Loucy (cell line): ENCODE results near the gene RPP40.

Source experiments
- H2AFZ ChIP-seq: fragments of 200-600 bp; sonication (generic); 2 replicates; pipeline ENCODE4 v1.6.0; 2016; ENCODE audit warnings: antibody characterized with exemption, mild to moderate bottlenecking, low read length, moderate library complexity
- H3F3A ChIP-seq: fragments of 200-600 bp; 2 replicates; pipeline ENCODE4 v1.6.0; 2016; ENCODE audit warnings: antibody characterized with exemption, low read depth, mild to moderate bottlenecking
- H3K27me3 ChIP-seq: fragments of 200-600 bp; sonication (generic); 2 replicates; pipeline ENCODE4 v1.6.1; 2014; ENCODE audit warnings: low read length, mild to moderate bottlenecking; ENCODE audit not compliant: insufficient read depth, poor library complexity, severe bottlenecking
- H3K36me3 ChIP-seq: fragments of 200-600 bp; sonication (generic); 2 replicates; pipeline ENCODE4 v1.6.1; 2016; ENCODE audit warnings: low read length; ENCODE audit not compliant: insufficient read depth
- H3K4me1 ChIP-seq: fragments of 200-600 bp; sonication (generic); 2 replicates; pipeline ENCODE4 v1.5.1; 2014; ENCODE audit warnings: low read length, mild to moderate bottlenecking; ENCODE audit not compliant: insufficient read depth, poor library complexity, severe bottlenecking
- H3K4me2 ChIP-seq: fragments of 200-600 bp; sonication (generic); 2 replicates; pipeline ENCODE4 v1.6.0; 2014; ENCODE audit warnings: antibody characterized with exemption, low read length, low read depth, mild to moderate bottlenecking; ENCODE audit not compliant: poor library complexity, severe bottlenecking
- H3K4me3 ChIP-seq: fragments of 200-600 bp; sonication (generic); 2 replicates; pipeline ENCODE4 v1.5.1; 2014; ENCODE audit warnings: low read length, mild to moderate bottlenecking, mixed read lengths; ENCODE audit not compliant: poor library complexity, severe bottlenecking
- H3K79me2 ChIP-seq: fragments of 200-600 bp; sonication (generic); 2 replicates; pipeline ENCODE4 v1.6.1; 2014; ENCODE audit warnings: low read length; ENCODE audit not compliant: insufficient read depth
- H3K9ac ChIP-seq: fragments of 200-600 bp; sonication (generic); 2 replicates; pipeline ENCODE4 v1.6.0; 2014; ENCODE audit warnings: mild to moderate bottlenecking, low read depth, low read length, moderate library complexity; ENCODE audit not compliant: poor library complexity, severe bottlenecking
- H3K9me2 ChIP-seq: fragments of 200-600 bp; sonication (generic); replicated peaks from 2 replicates; pipeline ENCODE4 v1.6.1; 2016; ENCODE audit warnings: low read depth, low read length, mixed read lengths
- H3K9me3 ChIP-seq: fragments of 200-600 bp; sonication (generic); 2 replicates; pipeline ENCODE4 v1.6.1; 2014; ENCODE audit warnings: mild to moderate bottlenecking, antibody characterized with exemption, low read length, low read depth; ENCODE audit not compliant: insufficient read depth
- H4K20me1 ChIP-seq: fragments of 200-600 bp; sonication (generic); 2 replicates; pipeline ENCODE4 v1.6.0; 2014; ENCODE audit warnings: antibody characterized with exemption, low read length, mild to moderate bottlenecking; ENCODE audit not compliant: insufficient read depth, poor library complexity, severe bottlenecking
- CTCF ChIP-seq: fragments of 200-600 bp; sonication (generic); conservative IDR thresholded peaks from 2 replicates; pipeline ENCODE4 v1.5.1; 2014; ENCODE audit warnings: mild to moderate bottlenecking, antibody characterized with exemption, low read length
- EZH2phosphoT487 ChIP-seq: fragments of 200-600 bp; IDR thresholded peaks from 2 replicates; pipeline ENCODE4 v1.6.1; 2018; ENCODE audit warnings: antibody characterized with exemption, mild to moderate bottlenecking, moderate library complexity, borderline replicate concordance

Gene RPP40

DNA sequence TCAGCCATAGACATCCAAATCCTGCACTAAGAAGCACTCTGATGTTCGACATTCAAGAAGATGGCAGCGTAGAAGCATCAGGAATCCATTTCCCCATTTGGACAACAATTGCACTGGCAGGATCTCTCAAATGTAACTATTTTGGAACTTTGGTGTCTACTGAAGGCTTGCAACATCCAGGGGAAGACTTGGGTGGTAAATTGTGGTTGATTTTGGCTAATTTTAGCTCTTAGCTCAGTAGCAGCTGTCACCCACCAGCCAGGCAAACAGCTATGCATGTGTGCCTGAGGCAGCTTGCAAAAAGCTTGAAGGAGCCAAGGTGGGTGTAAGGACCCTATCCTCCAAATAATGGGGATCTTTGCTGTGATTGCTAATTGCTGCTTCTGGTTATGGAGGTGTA, 46.2 kb upstream of the RPP40 start:
- TF ChIP-seq CTCF, result no peak
- no peaks in the 10 kb centered on the region for H3K36me3 ChIP-seq

GRCh38 chr6:5046430-5046829, 42.6 kb upstream of the RPP40 start:
- Histone ChIP-seq H4K20me1 (no peaks in the 10 kb centered on the region), H3K27me3 (no peaks in the 10 kb centered on the region), H2AFZ (no peak overlapping the region), H3K4me2 (no peak overlapping the region), H3F3A (no peaks in the 10 kb centered on the region), H3K4me1 (no peaks in the 10 kb centered on the region), H3K9me2 (no peaks in the 10 kb centered on the region), H3K36me3 (no peaks in the 10 kb centered on the region), H3K4me3 (no peak overlapping the region), H3K9me3 (peaks cover 14% of the 10 kb centered on the region; the same call in 1 of the 2 replicates), H3K9ac (no peak overlapping the region), H3K79me2 (no peaks in the 10 kb centered on the region)
- no peak for TF ChIP-seq EZH2phosphoT487
- TF ChIP-seq CTCF, result no peak

More for the DNA sequence above, 46.2 kb upstream of the RPP40 start:
- Histone ChIP-seq H3K79me2 (no peaks in the 10 kb centered on the region), H3K9me3 (peaks cover 14% of the 10 kb centered on the region; the same call in 1 of the 2 replicates), H2AFZ (no peak overlapping the region), H3K27me3 (no peaks in the 10 kb centered on the region), H3K4me1 (peaks cover 10% of the 10 kb centered on the region), H3K9ac (no peak overlapping the region), H3K4me3 (no peak overlapping the region), H3F3A (no peaks in the 10 kb centered on the region), H4K20me1 (no peaks in the 10 kb centered on the region), H3K4me2 (no peak overlapping the region), H3K9me2 (no peaks in the 10 kb centered on the region)

DNA sequence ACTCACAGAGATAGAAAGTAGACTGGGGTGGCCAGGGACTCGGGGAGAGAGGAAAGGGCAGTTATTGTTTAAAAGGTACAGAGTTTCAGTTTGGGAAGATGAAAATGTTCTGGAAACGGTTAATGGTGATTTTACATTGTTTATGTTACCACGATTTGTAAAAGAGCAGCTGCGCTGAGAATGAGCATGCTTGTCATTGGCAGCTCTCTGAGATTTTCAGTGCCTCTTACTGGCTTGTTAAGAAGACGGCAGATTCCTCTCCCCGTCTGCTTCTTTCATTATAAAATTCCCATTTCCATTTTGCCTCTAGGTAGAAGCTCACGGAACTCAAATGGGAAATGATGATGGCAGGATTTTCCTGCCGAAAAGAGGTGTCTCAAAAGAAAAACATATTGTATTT, 41.6 kb upstream of the RPP40 start:
- Histone ChIP-seq H2AFZ (no peak overlapping the region), H3K4me3 (no peak overlapping the region), H3K36me3 (no peaks in the 10 kb centered on the region), H3K9me3 (peaks cover 4% of the 10 kb centered on the region; the same call in 1 of the 2 replicates), H3K27me3 (no peaks in the 10 kb centered on the region), H3F3A (no peaks in the 10 kb centered on the region), H3K4me2 (no peak overlapping the region), H3K9me2 (no peaks in the 10 kb centered on the region), H3K4me1 (no peaks in the 10 kb centered on the region), H3K9ac (no peak overlapping the region), H3K79me2 (no peaks in the 10 kb centered on the region), H4K20me1 (no peaks in the 10 kb centered on the region)
- TF ChIP-seq CTCF, result no peak
- no peak for TF ChIP-seq EZH2phosphoT487
